Activated CD4-positive, alpha-beta memory T cell treated with anti-CD3 and anti-CD28 coated beads for 36 hours (primary cell): ENCODE data around the gene ANKRD33B. TPM values are rescaled to one million over a fixed set of nuclear protein-coding genes. Genes with fewer than 3 reads are reported as not detected.

Experiments used
- CTCF ChIA-PET: fragments of 350-600 bp; sonication (Branson Sonifier 250); formaldehyde crosslinking; loops from one replicate; lab custom pipeline; 2021; ENCODE audit warnings: antibody characterized with exemption, inconsistent platforms; lab: Charles Lee
- POLR2A ChIA-PET: fragments of 350-600 bp; sonication (Branson Sonifier 250); formaldehyde crosslinking; loops from one replicate; lab custom pipeline; 2021; ENCODE audit warnings: antibody characterized with exemption; lab: Charles Lee
- DNase-seq: peaks from one replicate; pipeline ENCODE4 v3.0.0-alpha.2; 2020
- H3K27ac Mint-ChIP-seq: one replicate; pipeline ENCODE4 v1.8.0; 2021; ENCODE audit warnings: mixed read lengths
- H3K27me3 Mint-ChIP-seq: one replicate; pipeline ENCODE4 v1.8.0; 2021; ENCODE audit warnings: mixed read lengths
- H3K36me3 Mint-ChIP-seq: one replicate; pipeline ENCODE4 v1.8.0; 2021; ENCODE audit warnings: mixed read lengths
- H3K4me1 Mint-ChIP-seq: one replicate; pipeline ENCODE4 v1.8.0; 2021; ENCODE audit warnings: low read depth, mixed read lengths
- H3K4me3 Mint-ChIP-seq: one replicate; pipeline ENCODE4 v1.8.0; 2021; ENCODE audit warnings: mild to moderate bottlenecking, mixed read lengths
- H3K9me3 Mint-ChIP-seq: one replicate; pipeline ENCODE4 v1.8.0; 2021; ENCODE audit warnings: mixed read lengths
- intact Hi-C: fragments of 100-400 bp; cut with micrococcal nuclease; formaldehyde crosslinking; loops from one replicate; pipeline ENCODE4 v1.15.1; 2023
- total RNA-seq, 2 experiments: library from RNA; stranded (reverse); gene quantifications; one replicate each; pipeline ENCODE4 v1.2.3, GENCODE V29; 2021

Gene ANKRD33B
- total RNA-seq, 2 experiments from 2014 or later = 9.9 to 10.0 TPM

- Mint-ChIP-seq H3K27me3 (no peaks in the 10 kb centered on the region), H3K36me3 (peaks cover 45% of the 10 kb centered on the region), H3K4me3 (no peak overlapping the region), H3K27ac (no peak overlapping the region), H3K4me1 (no peaks in the 10 kb centered on the region), H3K9me3 (peaks cover 11% of the 10 kb centered on the region)
- ChIA-PET CTCF (interaction anchor here (0.9 to 1.0 kb wide), 2 partner anchors 44 to 52 kb away, joined by 3 read pairs; no protein-coding TSS in a partner anchor), POLR2A (no interaction called here)
- no peak for DNase-seq
- intact Hi-C loops = no loop called here
These were observed 115.6 kb downstream of the ANKRD33B start for GRCh38 chr5:10679336-10679988.

DNA sequence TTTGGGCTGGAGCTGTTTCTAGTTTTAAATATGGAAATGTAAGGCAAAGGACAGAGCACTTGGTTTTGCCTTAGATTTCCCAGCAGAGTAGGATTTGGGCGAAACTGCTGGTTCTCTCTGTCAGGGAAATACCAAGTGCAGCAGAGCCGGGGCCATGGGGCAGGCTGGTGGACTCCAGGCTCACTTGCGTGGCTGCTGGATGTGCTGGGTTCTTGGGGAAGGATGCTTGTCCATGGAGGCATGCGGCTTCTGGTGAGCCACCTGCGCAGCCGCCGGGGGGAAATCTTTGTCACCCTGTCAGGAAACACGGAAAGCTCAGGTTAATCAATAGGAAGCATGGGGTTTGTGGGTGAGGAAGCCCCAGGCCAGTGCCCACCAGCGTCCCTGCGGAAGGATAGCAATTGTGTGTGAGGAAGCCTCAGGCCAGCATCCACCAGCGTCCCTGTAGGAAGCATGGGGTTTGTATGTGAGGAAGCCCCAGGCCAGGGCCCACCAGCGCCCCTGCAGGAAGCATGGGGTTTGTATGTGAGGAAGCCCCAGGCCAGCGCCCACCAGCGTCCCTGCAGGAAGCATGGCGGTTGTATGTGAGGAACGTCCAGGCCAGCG is 117.1 kb downstream of the ANKRD33B start:
- peaks cover 52% of the 10 kb centered on the region for H3K36me3 Mint-ChIP-seq
- no peak for DNase-seq
- POLR2A ChIA-PET = no interaction called here
- intact Hi-C loops = no loop called here
- no peak overlapping the region for H3K27ac Mint-ChIP-seq
- CTCF ChIA-PET = no interaction called here
- no peak overlapping the region for H3K4me3 Mint-ChIP-seq
- H3K4me1 Mint-ChIP-seq = peaks cover 14% of the 10 kb centered on the region
- no peaks in the 10 kb centered on the region for H3K27me3 Mint-ChIP-seq
- peaks cover 11% of the 10 kb centered on the region for H3K9me3 Mint-ChIP-seq

- H3K36me3 Mint-ChIP-seq = peaks cover 49% of the 10 kb centered on the region
- intact Hi-C loops = no loop called here
- peaks cover 21% of the 10 kb centered on the region for H3K4me1 Mint-ChIP-seq
- no peak for DNase-seq
- H3K9me3 Mint-ChIP-seq = peaks cover 10% of the 10 kb centered on the region
- ChIA-PET POLR2A (no interaction called here), CTCF (no interaction called here)
- H3K4me3 Mint-ChIP-seq = no peak overlapping the region
- no peak overlapping the region for H3K27ac Mint-ChIP-seq
- no peaks in the 10 kb centered on the region for H3K27me3 Mint-ChIP-seq
These were observed 118.1 kb downstream of the ANKRD33B start for GRCh38 chr5:10681731-10682679.

- Mint-ChIP-seq H3K4me1 (peaks cover 21% of the 10 kb centered on the region), H3K27me3 (no peaks in the 10 kb centered on the region), H3K4me3 (no peak overlapping the region), H3K27ac (no peak overlapping the region), H3K36me3 (peaks cover 43% of the 10 kb centered on the region), H3K9me3 (peaks cover 2% of the 10 kb centered on the region)
- no peak for DNase-seq
- ChIA-PET CTCF (no interaction called here), POLR2A (no interaction called here)
- intact Hi-C loops = no loop called here
These were observed 119.1 kb downstream of the ANKRD33B start for GRCh38 chr5:10682801-10683525.

DNA sequence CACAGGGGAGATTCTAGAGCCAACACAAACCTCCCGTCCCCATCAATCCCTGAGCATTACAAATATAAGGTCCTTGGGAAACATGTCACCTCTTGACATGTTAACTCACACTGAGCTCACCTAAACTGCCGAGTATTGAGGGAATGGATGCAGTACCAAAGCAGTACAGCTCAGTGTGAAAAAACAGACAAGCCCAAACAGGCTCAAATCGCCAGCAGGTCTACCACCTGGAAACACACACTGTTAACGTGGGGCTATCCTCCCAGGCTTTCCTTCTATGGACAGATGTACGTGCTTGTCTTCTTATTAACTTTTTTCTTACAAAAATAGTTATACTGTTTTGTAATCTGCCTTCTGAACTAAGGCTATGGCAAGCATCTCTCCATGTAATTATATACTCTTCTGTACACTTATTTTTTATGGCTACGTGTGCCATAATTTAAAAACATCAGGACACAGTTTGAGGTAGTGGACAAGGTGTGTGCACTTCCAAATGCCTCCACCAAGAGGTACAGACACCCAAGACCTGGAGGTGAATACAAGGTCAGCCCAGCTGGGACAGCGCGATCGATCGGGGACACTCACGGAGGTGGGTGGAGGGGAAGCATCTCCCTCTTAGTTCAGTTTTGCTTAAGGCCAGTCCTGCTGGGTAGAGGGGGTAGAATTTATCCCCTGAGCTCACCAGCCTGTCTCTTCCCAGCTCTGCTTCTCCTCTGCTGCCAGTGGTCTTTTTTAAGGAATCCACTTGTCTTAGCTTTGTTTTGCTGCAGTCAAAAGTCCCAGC is 120.6 kb downstream of the ANKRD33B start:
- ChIA-PET POLR2A (interaction anchor here (1.0 kb wide), 1 partner anchor 56 kb away, joined by 3 read pairs; no protein-coding TSS in a partner anchor), CTCF (interaction anchor here (1.0 to 2.6 kb wide), 4 partner anchors 18 to 57 kb away, joined by 3 to 8 read pairs (median 3); no protein-coding TSS in a partner anchor)
- no peaks in the 10 kb centered on the region for H3K9me3 Mint-ChIP-seq
- H3K36me3 Mint-ChIP-seq = peaks cover 39% of the 10 kb centered on the region
- DNase-seq = no peak
- intact Hi-C loops = loop anchor here (1.0 kb wide), 1 partner anchor 52 kb away; no protein-coding TSS in a partner anchor
- peaks cover 21% of the 10 kb centered on the region for H3K4me1 Mint-ChIP-seq
- H3K27ac Mint-ChIP-seq = peak overlapping the region; percentile 72
- peak overlapping the region; percentile 18 for H3K4me3 Mint-ChIP-seq
- H3K27me3 Mint-ChIP-seq = no peaks in the 10 kb centered on the region

GRCh38 chr5:10685115-10685521 is 121.2 kb downstream of the ANKRD33B start:
- H3K27ac Mint-ChIP-seq = peak overlapping the region; percentile 72
- ChIA-PET POLR2A (interaction anchor here (1.0 kb wide), 1 partner anchor 57 kb away, joined by 3 read pairs; no protein-coding TSS in a partner anchor), CTCF (interaction anchor here (1.0 to 2.6 kb wide), 4 partner anchors 17 to 58 kb away, joined by 3 to 8 read pairs (median 3); no protein-coding TSS in a partner anchor)
- H3K4me1 Mint-ChIP-seq = peaks cover 21% of the 10 kb centered on the region
- DNase-seq = no peak
- H3K9me3 Mint-ChIP-seq = no peaks in the 10 kb centered on the region
- H3K27me3 Mint-ChIP-seq = no peaks in the 10 kb centered on the region
- intact Hi-C loops = loop anchor here (1.0 kb wide), 1 partner anchor 53 kb away; no protein-coding TSS in a partner anchor
- peaks cover 33% of the 10 kb centered on the region for H3K36me3 Mint-ChIP-seq
- H3K4me3 Mint-ChIP-seq = peak overlapping the region; percentile 18

- ChIA-PET POLR2A (no interaction called here), CTCF (interaction anchor here (1.1 kb wide), 2 partner anchors 51 to 170 kb away, joined by 3 to 4 read pairs; no protein-coding TSS in a partner anchor)
- H3K36me3 Mint-ChIP-seq = peaks cover 24% of the 10 kb centered on the region
- H3K27me3 Mint-ChIP-seq = no peaks in the 10 kb centered on the region
- intact Hi-C loops = no loop called here
- peaks cover 21% of the 10 kb centered on the region for H3K4me1 Mint-ChIP-seq
- H3K27ac Mint-ChIP-seq = no peak overlapping the region
- H3K9me3 Mint-ChIP-seq = no peaks in the 10 kb centered on the region
- no peak overlapping the region for H3K4me3 Mint-ChIP-seq
- no peak for DNase-seq
These were observed 123.0 kb downstream of the ANKRD33B start for GRCh38 chr5:10686890-10687289.

GRCh38 chr5:10688651-10689171 is 124.8 kb downstream of the ANKRD33B start:
- Mint-ChIP-seq H3K27me3 (no peaks in the 10 kb centered on the region), H3K36me3 (peaks cover 16% of the 10 kb centered on the region), H3K9me3 (no peaks in the 10 kb centered on the region), H3K27ac (no peak overlapping the region), H3K4me3 (no peak overlapping the region), H3K4me1 (peaks cover 21% of the 10 kb centered on the region)
- DNase-seq = no peak
- ChIA-PET POLR2A (no interaction called here), CTCF (interaction anchor here (0.9 to 3.0 kb wide), 5 partner anchors 43 to 246 kb away, joined by 3 to 16 read pairs (median 4); no protein-coding TSS in a partner anchor)
- intact Hi-C loops = loop anchor here (1.0 kb wide), 2 partner anchors 236 to 404 kb away; no protein-coding TSS in a partner anchor

GRCh38 chr5:10689391-10690081 is 125.7 kb downstream of the ANKRD33B start:
- Mint-ChIP-seq H3K9me3 (no peaks in the 10 kb centered on the region), H3K27ac (no peak overlapping the region), H3K4me1 (peaks cover 21% of the 10 kb centered on the region), H3K27me3 (no peaks in the 10 kb centered on the region), H3K4me3 (no peak overlapping the region), H3K36me3 (peaks cover 15% of the 10 kb centered on the region)
- POLR2A ChIA-PET = no interaction called here
- intact Hi-C loops = loop anchor here (1.0 to 10.0 kb wide), 3 partner anchors 175 to 405 kb away; no protein-coding TSS in a partner anchor
- peak; percentile 64 for DNase-seq
- CTCF ChIA-PET = interaction anchor here (0.6 to 3.4 kb wide), 10 partner anchors 12 to 406 kb away, joined by 3 to 18 read pairs (median 4); no protein-coding TSS in a partner anchor
